Chondrocyte (in vitro differentiated cells): ENCODE data around the gene TBPL1. TPM values are rescaled to one million over a fixed set of nuclear protein-coding genes. Genes with fewer than 3 reads are reported as not detected.

Experiments used
- DNase-seq: peaks from one replicate; pipeline ENCODE4 v3.0.0; 2021; ENCODE audit warnings: mixed read lengths, low spot score
- H3K27ac Mint-ChIP-seq: one replicate; pipeline ENCODE4 v1.8.0; 2021; ENCODE audit warnings: mild to moderate bottlenecking, moderate library complexity, mixed read lengths; ENCODE audit not compliant: unreplicated experiment
- H3K27me3 Mint-ChIP-seq: 2 replicates; pipeline ENCODE4 v1.8.0; 2021; ENCODE audit warnings: low read depth, mixed read lengths
- H3K36me3 Mint-ChIP-seq: 2 replicates; pipeline ENCODE4 v1.8.0; 2021; ENCODE audit warnings: low read depth, mixed read lengths
- H3K4me1 Mint-ChIP-seq: 2 replicates; pipeline ENCODE4 v1.8.0; 2021; ENCODE audit warnings: low read depth, mild to moderate bottlenecking, mixed read lengths
- H3K4me3 Mint-ChIP-seq: one replicate; pipeline ENCODE4 v1.8.0; 2021; ENCODE audit warnings: mild to moderate bottlenecking, moderate library complexity, mixed read lengths; ENCODE audit not compliant: unreplicated experiment
- H3K9me3 Mint-ChIP-seq: 2 replicates; pipeline ENCODE4 v1.8.0; 2021; ENCODE audit warnings: low read depth, mixed read lengths
- CTCF ChIP-seq: fragments of 200-600 bp; sonication (generic); IDR thresholded peaks from 2 replicates; pipeline ENCODE4 v1.5.0; 2021; ENCODE audit warnings: antibody characterized with exemption, mild to moderate bottlenecking, moderate library complexity
- total RNA-seq: library from RNA; stranded (reverse); gene quantifications from 3 replicates; pipeline ENCODE4 v1.2.1, GENCODE V29; 2021

The TBPL1 gene
- total RNA-seq, 1 donor from 2014 or later: 28.5 TPM

GRCh38 chr6:133937909-133938308 is 15.1 kb upstream of the TBPL1 start:
- Mint-ChIP-seq H3K9me3 (peaks cover 23% of the 10 kb centered on the region), H3K4me1 (no peaks in the 10 kb centered on the region), H3K4me3 (no peak overlapping the region), H3K27ac (no peak overlapping the region), H3K36me3 (peaks cover 11% of the 10 kb centered on the region), H3K27me3 (no peaks in the 10 kb centered on the region)
- DNase-seq: no peak
- no peak for TF ChIP-seq CTCF

GRCh38 chr6:133938533-133938932 is 14.5 kb upstream of the TBPL1 start:
- no peak for TF ChIP-seq CTCF
- Mint-ChIP-seq H3K4me1 (no peaks in the 10 kb centered on the region), H3K36me3 (peaks cover 7% of the 10 kb centered on the region), H3K27ac (no peak overlapping the region), H3K27me3 (no peaks in the 10 kb centered on the region), H3K4me3 (no peak overlapping the region), H3K9me3 (peaks cover 19% of the 10 kb centered on the region)
- DNase-seq: no peak

GRCh38 chr6:133939778-133940667 is 13.0 kb upstream of the TBPL1 start:
- no peak for TF ChIP-seq CTCF
- no peaks in the 10 kb centered on the region for H3K27me3 Mint-ChIP-seq
- peaks cover 8% of the 10 kb centered on the region for H3K9me3 Mint-ChIP-seq
- no peaks in the 10 kb centered on the region for H3K4me1 Mint-ChIP-seq
- no peaks in the 10 kb centered on the region for H3K36me3 Mint-ChIP-seq
- H3K27ac Mint-ChIP-seq: no peak overlapping the region
- no peak overlapping the region for H3K4me3 Mint-ChIP-seq
- DNase-seq: no peak

- no peak for TF ChIP-seq CTCF
- no peak for DNase-seq
- Mint-ChIP-seq H3K27me3 (no peaks in the 10 kb centered on the region), H3K4me1 (no peaks in the 10 kb centered on the region), H3K9me3 (no peaks in the 10 kb centered on the region), H3K4me3 (no peak overlapping the region), H3K36me3 (no peaks in the 10 kb centered on the region), H3K27ac (no peak overlapping the region)
Observed at GRCh38 chr6:133945158-133945557, 7.9 kb upstream of the TBPL1 start.

GRCh38 chr6:133947302-133947900 is 5.6 kb upstream of the TBPL1 start:
- DNase-seq: no peak
- peaks cover 10% of the 10 kb centered on the region for H3K4me1 Mint-ChIP-seq
- no peaks in the 10 kb centered on the region for H3K9me3 Mint-ChIP-seq
- H3K27me3 Mint-ChIP-seq: no peaks in the 10 kb centered on the region
- no peaks in the 10 kb centered on the region for H3K36me3 Mint-ChIP-seq
- H3K27ac Mint-ChIP-seq: no peak overlapping the region
- H3K4me3 Mint-ChIP-seq: no peak overlapping the region
- no peak for TF ChIP-seq CTCF
